Stimulated activated naive CD4-positive, alpha-beta T cell treated with Interleukin-2 at 50 U/mL for 16 hours (primary cell): ENCODE data around the gene MRPL54.

Experiments
- DNase-seq: peaks from one replicate; lab custom pipeline; 2025; lab: John Stamatoyannopoulos, UW

The MRPL54 gene

GRCh38 chr19:3762501-3763459 lies at the start of gene MRPL54:
MRPL54 (plus strand) TSS chr19:3762682; CDS start chr19:3762701, 19 bp downstream.
- DNase-seq: peak; percentile 97

GRCh38 chr19:3716147-3716668 lies 46.3 kb upstream of the MRPL54 start:
- no peak for DNase-seq

DNA sequence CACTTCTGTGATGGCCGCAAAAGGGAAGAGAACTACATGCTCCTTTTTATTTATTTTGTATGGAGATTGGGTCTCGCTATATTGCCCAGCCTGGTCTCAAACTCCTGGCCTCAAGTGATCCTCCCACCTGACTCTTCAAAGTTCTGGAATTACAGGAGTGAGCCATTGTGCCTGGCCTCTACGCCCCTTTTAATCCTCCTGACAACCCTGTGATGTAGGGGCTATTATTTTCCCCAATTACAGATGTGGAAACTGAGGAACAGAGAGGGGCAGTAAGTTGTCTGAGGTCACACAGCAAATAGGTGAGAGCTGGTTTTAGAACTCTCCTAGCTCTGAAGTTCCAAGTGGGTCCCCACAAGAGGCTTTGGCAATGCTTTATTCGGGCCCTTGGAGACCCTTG lies 42.6 kb upstream of the MRPL54 start:
- no peak for DNase-seq

GRCh38 chr19:3720349-3720917 lies 42.0 kb upstream of the MRPL54 start:
- DNase-seq: no peak

GRCh38 chr19:3721131-3721886 lies 41.2 kb upstream of the MRPL54 start:
- DNase-seq: peak; percentile 92

GRCh38 chr19:3721887-3722442 lies 40.5 kb upstream of the MRPL54 start:
- no peak for DNase-seq

GRCh38 chr19:3722443-3723109 lies 39.9 kb upstream of the MRPL54 start:
- no peak for DNase-seq

- no peak for DNase-seq
Measured at GRCh38 chr19:3723110-3723488, 39.4 kb upstream of the MRPL54 start.

DNA sequence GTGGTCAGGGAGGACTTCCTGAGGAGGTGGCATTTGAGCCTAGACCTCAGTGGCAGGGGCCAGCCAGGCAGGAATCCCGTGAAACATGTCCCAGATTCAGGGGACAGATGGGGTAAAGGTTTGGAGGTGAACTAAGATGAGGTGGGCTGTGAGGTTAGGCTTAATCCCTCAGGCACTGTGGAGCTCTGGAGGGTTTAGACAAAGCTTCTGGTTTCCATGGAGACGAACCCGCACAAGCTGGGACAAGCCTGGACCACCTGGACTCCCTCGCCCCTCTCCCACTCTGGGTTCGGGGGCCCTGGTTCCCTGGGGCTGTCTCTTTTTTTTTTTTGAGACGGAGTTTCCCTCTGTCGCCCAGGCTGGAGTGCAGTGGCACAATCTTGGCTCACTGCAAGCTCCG lies 38.6 kb upstream of the MRPL54 start:
- DNase-seq: no peak

DNA sequence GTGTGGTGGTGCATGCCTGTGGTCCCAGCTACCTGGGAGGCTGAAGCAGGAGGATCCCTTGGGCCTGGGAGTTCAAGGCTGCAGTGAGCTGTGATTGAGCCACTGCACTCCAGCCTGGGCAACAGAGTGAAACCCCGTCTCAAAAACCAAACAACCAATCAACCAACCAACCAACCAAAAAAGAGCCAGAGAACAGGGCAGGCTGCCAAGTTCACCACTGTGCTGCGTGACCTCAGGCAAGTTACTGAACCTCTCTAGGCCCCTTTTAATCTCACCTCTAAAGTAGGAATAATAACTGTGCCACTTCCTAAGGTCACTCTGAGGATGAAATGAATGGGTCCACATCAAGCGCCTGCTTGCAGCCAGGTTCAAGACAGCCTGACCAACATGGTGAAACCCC lies 37.4 kb upstream of the MRPL54 start:
- no peak for DNase-seq

GRCh38 chr19:3725640-3726310 lies 36.7 kb upstream of the MRPL54 start:
- no peak for DNase-seq

- DNase-seq: no peak
Measured at GRCh38 chr19:3730457-3730958, 32.0 kb upstream of the MRPL54 start.

DNA sequence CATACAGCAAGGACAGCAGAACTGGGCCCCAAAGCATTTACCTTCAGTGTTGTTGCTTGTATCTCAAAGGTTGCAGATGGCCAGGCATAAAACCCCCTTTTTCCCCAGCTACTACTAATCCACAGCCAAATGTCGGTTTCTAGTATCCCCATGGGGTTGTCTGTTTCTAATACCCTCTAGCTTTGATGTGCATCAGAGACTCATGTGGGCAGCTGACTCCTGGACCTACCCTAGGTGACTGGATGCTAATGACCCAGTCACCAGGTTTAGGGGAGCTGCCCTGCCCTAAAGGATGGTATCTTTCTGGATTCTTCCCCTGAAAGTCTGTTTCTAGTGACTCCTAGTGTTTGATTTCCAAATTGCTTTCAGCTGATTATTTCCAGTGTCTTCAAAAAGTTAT lies 30.4 kb upstream of the MRPL54 start:
- no peak for DNase-seq

DNA sequence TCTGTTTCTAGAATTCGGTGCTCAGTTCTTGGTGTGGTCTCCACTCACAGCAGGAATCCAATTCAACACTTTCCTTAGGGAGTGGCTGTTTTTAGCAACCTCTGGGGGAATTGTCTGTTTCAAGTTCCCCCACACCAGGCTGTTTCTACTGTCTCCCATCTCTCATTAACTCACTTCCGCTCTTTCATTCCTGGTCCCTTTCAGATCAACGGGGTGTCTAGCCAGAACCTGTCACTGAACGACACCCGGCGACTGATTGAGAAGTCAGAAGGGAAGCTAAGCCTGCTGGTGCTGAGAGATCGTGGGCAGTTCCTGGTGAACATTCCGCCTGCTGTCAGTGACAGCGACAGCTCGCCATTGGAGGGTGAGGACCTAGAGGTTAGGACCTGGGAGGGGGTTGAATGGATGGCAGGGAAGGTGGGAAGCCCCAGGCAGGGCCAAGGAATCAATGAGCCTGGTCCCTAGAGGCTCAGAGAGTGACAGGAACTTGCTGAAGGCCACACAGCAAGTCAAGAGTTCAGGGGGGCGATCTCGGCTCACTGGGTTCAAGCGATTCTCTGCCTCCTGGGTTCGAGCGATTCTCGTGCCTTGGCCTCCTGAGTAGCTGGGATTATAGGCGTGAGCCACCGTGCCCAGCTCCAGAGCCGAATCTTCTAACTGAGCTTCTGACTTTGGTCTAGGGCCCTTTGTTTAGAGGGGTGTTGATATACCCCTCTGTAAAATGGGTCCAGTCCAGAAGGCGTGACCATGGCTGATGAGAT lies 28.8 kb upstream of the MRPL54 start:
- DNase-seq: no peak

GRCh38 chr19:3734310-3734600 lies 28.2 kb upstream of the MRPL54 start:
- no peak for DNase-seq

GRCh38 chr19:3736106-3736724 lies 26.3 kb upstream of the MRPL54 start:
- no peak for DNase-seq

GRCh38 chr19:3737487-3738205 lies 24.8 kb upstream of the MRPL54 start:
- DNase-seq: no peak

DNA sequence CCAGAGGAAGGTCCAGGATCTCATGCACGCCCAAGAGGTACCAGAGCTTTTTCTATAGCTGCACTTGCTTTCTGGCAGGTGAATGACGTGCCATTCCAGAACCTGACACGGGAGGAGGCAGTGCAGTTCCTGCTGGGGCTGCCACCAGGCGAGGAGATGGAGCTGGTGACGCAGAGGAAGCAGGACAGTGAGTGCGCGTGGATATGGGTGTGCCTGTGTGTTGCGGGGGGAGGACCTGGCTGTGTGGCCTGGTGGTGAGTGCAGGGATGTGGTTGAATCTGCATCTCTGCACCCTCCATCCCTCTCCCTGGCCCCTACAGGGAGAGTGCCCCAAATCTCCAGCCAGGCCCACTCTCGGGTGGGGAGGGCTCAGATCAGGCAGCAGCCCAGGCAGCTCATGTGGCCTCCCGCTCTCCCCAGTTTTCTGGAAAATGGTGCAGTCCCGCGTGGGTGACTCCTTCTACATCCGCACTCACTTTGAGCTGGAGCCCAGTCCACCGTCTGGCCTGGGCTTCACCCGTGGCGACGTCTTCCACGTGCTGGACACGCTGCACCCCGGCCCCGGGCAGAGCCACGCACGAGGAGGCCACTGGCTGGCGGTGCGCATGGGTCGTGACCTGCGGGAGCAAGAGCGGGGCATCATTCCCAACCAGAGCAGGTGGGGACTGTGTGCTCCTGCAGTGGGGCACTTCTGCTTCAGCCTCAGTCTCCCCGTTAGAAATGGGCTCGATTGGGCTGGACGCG lies 23.8 kb upstream of the MRPL54 start:
- no peak for DNase-seq
